H1 (cell line): ENCODE measurements around the gene SVIL.

Experiments
- CTCF ChIP-seq, 3 experiments: IDR thresholded peaks; 1 replicate in 2 of 3; 2 replicates in 1 of 3; pipeline versions ENCODE4 v1.5.1 to v1.6.1; 2011; ENCODE audit warnings: low read length in 3 of 3, mild to moderate bottlenecking in 3 of 3, inconsistent platforms in 2 of 3, low read depth in 1 of 3, moderate library complexity in 1 of 3; ENCODE audit not compliant: insufficient read depth in 1 of 3; ENCODE audit errors: control extremely low read depth in 1 of 3
- EZH2 ChIP-seq: fragments of 200-600 bp; sonication (generic); IDR thresholded peaks from 2 replicates; pipeline ENCODE4 v1.7.1; 2012; ENCODE audit warnings: low read depth, mild to moderate bottlenecking, moderate library complexity, low read length, inconsistent platforms; ENCODE audit not compliant: severe bottlenecking
- GABPA ChIP-seq: IDR thresholded peaks from 2 replicates; pipeline ENCODE4 v1.6.1; 2011; ENCODE audit warnings: mild to moderate bottlenecking, low read length, moderate library complexity, borderline replicate concordance; ENCODE audit not compliant: insufficient read depth

GRCh38 chr10:29621161-29621560, 13.6 kb downstream of the SVIL start:
- TF ChIP-seq EZH2, result no peak
- TF ChIP-seq GABPA, result no peak
- no peak for TF ChIP-seq CTCF (IDR thresholded peaks at IDR 0.05; ENCODE audit: control extremely low read depth in 1 of 3, insufficient read depth in 1 of 3, low read depth in 1 of 3, low read length in 3 of 3)
